Stomach (tissue), 4 donors: ENCODE data around the gene PAX2.

Experiments
- POLR2A ChIP-seq, 4 donors: fragments of 450-650 bp; IDR thresholded peaks; one replicate each; pipeline ENCODE4 v1.6.1; 2016; ENCODE audit warnings: antibody characterized with exemption in 4 of 4, control low read depth in 2 of 4, mild to moderate bottlenecking in 1 of 4, moderate library complexity in 1 of 4
- POLR2AphosphoS5 ChIP-seq, 3 donors: sonication (generic); formaldehyde crosslinking; IDR thresholded peaks; one replicate each; pipeline ENCODE4 v1.6.1; 2016; ENCODE audit warnings: antibody characterized with exemption in 3 of 3
- TF ChIP-seq, protein P1 (sequence below), 7 experiments: fragments of 450-650 bp in 4 of 7; fragments of 200-600 bp in 3 of 7; sonication (generic) in 3 of 7; IDR thresholded peaks; one replicate each; pipeline ENCODE4 v1.5.1; 2016 to 2019; ENCODE audit warnings: antibody characterized with exemption in 7 of 7, control low read depth in 2 of 7, mild to moderate bottlenecking in 1 of 7

DNA sequence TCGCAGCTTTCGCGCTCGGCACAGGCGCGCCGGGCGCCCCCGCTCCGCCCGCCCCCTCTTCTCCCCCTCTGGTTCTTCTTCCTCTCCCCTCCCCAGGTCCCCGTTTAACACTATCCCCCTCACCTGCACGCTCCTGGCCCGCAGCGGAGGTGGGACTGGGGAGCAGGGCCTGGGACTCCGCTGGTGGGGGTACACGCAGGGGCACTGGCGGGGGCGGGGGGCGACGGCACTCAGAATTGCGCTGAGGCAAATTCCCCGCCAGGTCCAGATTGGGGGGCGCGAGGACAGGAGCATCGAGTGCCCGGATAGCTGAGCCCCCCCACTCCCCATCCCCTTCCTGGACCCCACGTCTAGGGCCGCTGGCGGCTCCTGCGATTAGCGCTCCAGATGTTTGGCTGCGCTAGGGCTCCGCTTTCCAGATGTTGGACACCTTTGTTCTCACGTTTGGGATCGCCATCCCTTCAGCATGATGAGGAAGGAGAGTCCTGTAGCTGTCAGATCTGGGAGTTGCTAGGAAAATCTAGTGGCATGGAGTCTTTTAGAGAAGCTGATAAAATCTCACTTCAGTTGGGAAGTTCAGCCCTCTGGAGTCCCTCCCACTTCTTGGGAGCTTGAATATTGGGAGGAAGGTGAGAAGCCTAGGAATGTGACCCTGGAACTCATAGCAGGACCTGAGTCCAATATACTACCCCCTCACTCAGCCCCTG, 31.4 kb upstream of the PAX2 start:
- TF ChIP-seq, protein P1, sequence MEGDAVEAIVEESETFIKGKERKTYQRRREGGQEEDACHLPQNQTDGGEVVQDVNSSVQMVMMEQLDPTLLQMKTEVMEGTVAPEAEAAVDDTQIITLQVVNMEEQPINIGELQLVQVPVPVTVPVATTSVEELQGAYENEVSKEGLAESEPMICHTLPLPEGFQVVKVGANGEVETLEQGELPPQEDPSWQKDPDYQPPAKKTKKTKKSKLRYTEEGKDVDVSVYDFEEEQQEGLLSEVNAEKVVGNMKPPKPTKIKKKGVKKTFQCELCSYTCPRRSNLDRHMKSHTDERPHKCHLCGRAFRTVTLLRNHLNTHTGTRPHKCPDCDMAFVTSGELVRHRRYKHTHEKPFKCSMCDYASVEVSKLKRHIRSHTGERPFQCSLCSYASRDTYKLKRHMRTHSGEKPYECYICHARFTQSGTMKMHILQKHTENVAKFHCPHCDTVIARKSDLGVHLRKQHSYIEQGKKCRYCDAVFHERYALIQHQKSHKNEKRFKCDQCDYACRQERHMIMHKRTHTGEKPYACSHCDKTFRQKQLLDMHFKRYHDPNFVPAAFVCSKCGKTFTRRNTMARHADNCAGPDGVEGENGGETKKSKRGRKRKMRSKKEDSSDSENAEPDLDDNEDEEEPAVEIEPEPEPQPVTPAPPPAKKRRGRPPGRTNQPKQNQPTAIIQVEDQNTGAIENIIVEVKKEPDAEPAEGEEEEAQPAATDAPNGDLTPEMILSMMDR (IDR thresholded peaks at IDR 0.05) = no peak
- no peak for TF ChIP-seq POLR2AphosphoS5 (IDR thresholded peaks at IDR 0.05)
- no peak for TF ChIP-seq POLR2A (IDR thresholded peaks at IDR 0.05)
